GM18505 (cell line): Measurements from ENCODE around the gene VGLL2.

Experiments
- ATAC-seq: cut with Tn5 transposase; IDR thresholded peaks from one replicate; pipeline ENCODE4 v1.9.1; 2021; ENCODE audit not compliant: unreplicated experiment
- POLR2A ChIP-seq: IDR thresholded peaks from 4 replicates; pipeline ENCODE4 v1.6.1; 2011; ENCODE audit warnings: borderline replicate concordance; ENCODE audit not compliant: insufficient read depth, insufficient read length; ENCODE audit errors: extremely low read depth

Gene VGLL2

DNA sequence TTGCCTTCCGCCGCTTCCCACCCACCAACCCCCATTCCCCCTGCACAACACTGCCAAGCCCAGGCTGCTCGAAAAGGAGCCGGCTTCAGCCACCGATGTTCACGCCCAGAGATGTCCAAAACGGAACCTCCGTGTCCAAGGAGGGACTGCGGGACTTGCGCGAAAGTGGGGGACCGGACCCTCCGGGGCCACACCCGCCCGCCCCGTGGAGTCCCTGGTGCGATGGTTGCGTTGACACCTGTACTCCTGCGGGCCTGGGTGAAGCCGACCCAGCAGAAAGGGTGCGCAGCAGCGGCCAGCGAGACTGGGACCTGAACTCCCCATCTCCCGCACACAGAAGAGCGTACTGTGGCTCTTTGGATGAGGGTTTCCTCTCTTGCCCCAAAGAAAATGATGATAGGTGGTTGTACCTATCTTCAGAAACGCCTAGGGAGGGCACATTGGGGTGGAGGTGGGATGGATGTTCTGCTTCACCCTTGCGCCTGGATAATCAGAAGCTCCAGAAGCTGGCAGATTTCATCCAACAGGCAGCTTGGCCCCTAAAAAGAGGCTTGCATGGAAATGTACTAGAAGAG is 1.9 kb upstream of the VGLL2 start:
- no peak for TF ChIP-seq POLR2A

DNA sequence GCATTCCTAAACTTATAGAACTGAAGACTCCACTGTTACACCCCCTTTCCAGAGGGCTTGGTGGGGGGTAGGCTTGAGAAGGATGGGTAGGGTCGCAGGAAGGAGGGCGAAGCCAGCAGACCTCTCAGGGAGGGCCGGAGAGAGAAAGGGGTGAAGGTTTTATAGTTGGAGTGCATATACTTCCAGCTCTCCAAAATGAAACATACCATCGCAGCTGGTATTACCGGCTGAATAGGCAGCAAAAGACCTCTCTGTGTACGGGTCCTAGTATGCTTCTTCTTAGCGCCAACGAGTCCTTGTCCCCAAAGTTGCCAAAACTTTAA is 1.0 kb upstream of the VGLL2 start:
- TF ChIP-seq POLR2A = no peak

More for the DNA sequence above, 1.9 kb upstream of the VGLL2 start:
- ATAC-seq = no peak

DNA sequence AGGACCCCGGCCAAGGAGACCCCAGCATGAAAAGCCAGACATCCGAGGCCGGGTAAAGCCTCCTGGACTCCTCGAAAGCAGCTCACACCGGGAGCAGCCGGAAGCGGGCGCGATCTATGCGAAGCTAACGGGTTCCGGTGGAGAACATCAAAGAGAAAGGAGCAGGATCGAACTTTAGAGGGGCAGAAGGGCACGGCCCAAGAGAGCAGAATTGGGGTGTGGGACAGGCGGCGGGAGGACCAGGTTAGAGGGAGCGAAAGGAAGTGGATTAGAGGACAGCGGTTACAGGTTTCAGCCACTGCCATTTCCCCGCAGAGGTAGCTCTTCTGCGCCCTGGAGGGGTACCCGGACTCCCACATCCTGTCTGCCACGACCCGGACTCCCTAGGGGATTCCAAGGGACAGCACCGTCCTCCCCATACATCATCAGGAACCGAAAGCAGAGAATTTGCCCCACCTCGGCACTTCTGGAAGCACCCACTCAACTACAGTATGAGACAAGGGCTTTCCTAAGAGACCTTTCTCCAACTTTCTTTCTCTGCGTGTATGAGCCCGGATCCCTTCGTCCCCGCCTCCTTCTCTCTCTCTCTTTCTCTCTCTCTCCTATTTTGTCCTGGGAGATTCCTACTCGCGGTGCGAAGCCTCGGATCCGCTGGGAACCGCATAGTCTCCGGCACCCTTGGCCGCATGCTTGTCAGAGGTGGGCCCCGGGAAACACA is 507 bp upstream of the VGLL2 start:
- no peak for TF ChIP-seq POLR2A
- peak; percentile 34 for ATAC-seq

More for the DNA sequence above, 1.0 kb upstream of the VGLL2 start:
- peak; percentile 3 for ATAC-seq

DNA sequence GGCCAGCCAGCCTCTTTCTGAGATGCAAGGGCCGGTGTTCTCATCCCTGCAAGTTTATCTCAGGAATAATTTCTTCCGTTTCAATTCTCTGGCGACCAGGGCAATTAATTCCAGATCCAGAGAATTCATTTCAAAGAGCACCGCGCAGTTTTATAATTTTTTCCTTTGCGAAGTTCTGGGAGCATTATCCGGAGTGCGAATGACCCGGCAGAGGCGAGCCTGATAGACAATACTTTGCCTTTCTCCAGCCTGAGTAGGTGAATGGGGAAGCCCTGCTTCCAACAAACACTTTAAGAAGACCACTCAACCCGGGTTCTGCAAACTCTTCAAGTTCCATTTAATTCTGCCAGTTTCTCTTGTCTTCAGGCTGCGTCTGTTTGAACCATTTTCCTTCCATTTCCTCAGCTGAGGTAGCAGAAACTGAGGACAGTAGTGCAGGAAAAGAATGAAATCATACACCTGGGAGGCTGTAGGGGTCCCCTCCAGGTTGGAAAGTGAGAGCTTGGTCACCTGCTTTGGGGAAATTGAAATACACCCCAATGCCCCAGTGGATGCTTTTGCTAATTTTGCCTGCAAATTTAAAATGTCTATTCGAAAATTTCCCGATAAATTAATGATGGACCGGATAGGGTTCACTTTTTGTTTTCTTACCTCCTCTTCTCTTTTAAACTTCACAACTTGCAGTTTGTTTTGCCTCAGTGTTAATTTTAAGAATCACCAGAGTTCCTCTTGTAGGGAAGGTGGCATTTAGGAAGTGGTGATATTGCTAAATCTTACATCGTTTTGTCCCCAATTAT is 1.1 kb downstream of the VGLL2 start:
- ATAC-seq = no peak
- TF ChIP-seq POLR2A = no peak

DNA sequence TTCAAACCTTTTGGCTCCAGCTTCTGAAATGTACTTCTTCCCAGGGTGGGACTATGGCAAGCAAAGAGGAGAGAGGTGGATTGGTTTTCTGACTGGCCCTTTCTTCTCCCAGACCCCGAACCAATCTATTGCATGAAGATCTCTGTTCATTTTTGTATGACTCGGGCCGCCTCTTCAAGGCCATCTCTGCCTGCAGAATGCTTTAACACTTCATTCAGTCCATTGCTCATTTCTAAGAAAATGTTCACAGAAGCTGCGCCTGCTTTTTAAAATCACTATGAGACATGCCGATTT is 1.6 kb downstream of the VGLL2 start:
- ATAC-seq = no peak
- TF ChIP-seq POLR2A = no peak

DNA sequence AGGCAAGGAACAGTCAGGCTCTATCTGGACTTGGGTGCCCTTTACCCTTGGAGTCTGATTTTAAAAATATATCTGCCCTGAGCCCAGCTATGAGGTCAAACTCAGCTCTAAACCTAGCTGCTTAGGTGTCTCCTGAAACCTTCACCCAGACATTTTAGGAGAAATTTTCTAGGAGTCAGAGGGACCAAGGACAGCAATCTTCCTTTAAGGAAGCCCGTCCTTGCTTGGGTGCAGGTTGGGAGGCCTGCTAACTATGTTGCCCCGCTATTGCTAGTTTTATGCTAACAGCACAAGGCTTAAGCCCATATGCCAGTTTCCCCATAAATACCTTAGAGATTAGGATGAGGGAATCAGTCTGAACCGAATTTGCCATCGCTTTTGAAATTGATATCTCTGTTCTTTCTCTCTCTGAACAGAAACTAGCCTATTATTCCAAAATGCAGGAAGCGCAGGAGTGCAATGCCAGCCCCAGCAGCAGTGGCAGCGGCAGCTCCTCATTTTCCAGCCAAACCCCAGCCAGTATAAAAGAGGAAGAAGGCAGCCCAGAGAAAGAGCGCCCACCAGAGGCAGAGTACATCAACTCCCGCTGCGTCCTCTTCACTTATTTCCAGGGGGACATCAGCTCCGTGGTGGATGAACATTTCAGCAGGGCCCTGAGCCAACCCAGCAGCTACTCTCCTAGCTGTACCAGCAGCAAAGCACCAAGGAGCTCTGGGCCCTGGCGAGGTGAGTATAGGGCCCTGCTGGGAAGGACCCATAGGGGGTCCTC is 2.6 kb downstream of the VGLL2 start:
- no peak for TF ChIP-seq POLR2A
- no peak for ATAC-seq

DNA sequence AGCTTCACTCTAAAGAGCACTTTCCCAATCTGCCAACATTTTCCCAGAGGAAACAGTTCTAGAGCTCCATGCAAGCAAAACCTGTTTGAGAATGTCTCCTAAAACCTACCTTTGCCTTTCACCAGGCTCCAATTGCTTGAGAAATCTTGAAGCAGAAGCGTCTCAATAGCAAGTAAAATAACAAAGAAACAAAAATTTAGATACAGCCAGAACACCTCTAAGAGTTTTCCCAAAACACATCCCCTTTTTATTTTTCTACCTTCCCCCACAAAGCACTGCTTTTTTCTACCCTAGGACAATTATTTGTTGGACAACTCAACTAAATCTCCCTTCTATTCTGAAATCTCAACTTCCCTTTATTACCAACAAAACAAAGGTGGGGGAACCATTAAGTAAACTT is 3.6 kb downstream of the VGLL2 start:
- no peak for TF ChIP-seq POLR2A
- no peak for ATAC-seq

DNA sequence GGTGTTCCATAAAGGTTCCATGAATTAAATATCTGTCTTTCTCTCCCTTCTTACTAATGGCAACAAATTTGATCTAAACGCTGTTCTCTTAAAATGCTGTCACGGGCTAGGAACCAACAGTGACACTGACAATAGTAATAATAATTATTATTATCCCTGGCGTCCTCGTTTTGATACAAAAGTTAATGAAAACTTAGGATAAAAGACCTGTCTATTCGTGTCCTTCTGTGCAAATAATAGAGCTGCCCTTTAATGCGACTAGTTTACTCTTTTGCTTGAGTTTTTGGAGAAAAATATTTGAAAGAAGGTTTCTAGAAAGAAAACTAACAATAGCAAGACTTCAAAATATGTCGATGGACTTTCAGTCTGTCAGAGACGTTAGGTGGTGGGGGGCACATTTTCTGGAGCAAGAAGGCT is 4.3 kb downstream of the VGLL2 start:
- no peak for TF ChIP-seq POLR2A
- ATAC-seq = no peak

DNA sequence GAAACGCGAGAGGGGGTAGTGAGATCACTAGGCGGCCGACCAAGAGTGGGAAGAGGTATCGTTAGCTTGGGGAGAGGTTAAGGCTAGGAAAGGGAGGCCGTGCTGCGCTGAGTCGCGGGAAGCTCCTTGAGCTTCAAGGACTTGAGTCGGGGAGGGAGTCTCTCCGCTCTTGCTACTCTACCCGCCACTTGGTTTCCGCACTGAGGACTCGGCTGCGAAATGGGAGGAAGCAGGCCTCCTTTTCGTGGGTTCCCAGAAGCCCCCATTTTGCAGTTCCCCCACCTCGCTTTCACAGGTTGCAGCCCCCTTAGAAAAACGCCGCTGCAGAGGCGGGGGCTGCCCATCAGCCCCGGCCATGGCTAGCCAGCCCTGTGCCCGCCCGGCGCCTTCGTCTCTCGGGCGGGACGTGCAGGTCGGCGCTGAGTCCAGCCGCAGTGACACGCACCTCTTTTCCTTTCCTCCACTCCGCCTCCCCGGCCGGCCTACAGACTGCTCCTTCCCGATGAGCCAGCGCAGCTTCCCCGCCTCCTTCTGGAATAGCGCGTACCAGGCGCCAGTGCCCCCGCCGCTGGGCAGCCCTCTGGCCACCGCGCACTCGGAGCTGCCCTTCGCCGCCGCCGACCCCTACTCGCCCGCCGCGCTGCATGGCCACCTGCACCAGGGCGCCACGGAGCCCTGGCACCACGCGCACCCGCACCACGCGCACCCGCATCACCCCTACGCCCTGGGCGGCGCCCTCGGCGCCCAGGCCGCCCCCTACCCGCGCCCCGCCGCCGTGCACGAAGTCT is 4.9 kb downstream of the VGLL2 start:
- no peak for ATAC-seq

DNA sequence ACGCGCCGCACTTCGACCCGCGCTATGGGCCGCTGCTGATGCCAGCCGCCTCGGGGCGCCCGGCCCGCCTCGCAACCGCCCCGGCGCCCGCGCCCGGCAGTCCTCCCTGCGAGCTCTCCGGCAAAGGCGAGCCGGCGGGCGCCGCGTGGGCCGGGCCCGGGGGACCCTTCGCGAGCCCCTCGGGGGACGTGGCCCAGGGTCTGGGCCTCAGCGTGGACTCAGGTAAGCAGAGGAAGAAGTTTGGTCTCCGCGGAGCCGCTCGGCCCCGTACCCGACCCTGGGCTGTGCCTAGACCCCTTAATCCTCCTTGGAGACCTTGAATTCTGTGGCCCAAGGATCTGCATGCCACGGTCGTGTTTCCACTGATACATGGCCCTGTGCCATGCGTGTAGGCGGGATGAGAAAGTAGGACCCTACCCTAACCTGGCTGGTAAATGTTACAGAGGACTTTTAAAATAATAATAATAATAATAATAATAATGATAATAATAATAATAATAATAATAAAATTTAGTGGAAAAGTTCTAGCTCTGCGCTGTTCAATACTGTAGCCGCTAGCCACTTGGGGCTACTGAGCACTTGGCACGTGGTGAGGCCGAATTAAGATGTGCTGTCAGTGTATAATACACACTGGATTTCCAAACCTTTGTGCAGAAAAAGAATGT is 5.6 kb downstream of the VGLL2 start:
- no peak for TF ChIP-seq POLR2A
- no peak for ATAC-seq

More for the DNA sequence above, 4.9 kb downstream of the VGLL2 start:
- no peak for TF ChIP-seq POLR2A

DNA sequence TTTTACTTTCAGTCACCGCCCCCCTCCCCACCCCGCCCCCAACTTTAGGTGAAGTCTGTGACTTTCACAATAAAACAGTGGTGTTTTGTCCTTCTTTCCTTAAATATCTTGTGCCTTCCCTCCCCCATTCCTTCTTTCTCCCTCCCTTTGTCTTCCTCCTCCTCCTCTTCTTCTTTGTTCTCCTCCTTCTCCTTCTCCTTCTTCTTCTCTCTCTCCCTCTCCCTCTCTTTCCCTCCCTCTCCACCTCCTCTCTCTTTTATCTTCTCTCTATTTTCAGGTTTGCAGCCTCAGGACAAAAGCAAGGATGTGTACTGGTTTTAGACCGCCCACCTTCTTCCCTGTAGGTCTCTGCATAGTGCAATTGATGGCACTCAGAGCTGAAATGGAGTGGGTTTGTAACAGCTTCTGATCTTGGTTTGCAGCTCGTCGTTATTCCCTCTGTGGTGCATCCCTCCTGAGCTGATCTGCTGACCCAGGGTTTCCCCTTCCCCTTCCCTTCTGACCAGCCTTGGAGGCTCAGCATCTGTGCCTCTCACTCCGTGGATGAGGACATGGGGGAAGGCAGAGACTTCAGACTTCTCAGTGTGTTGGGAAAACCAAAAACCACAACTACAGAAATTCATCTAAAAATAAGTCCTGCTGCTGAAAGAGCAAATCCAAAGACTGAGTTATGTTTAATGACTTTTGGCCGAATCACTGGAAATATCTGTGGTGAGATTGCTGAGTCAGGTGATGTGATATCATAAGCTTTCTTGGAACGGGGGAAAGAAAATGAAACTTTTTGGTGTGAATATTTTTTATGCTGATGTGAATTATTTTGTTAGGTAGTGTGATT is 6.9 kb downstream of the VGLL2 start:
- TF ChIP-seq POLR2A = no peak
- no peak for ATAC-seq
